Measurements from ENCODE around the gene DOCK4.

Gene DOCK4

GRCh38 chr7:112092306-112092705 lies 113.9 kb downstream of the DOCK4 start:
- TF ChIP-seq, protein P1, sequence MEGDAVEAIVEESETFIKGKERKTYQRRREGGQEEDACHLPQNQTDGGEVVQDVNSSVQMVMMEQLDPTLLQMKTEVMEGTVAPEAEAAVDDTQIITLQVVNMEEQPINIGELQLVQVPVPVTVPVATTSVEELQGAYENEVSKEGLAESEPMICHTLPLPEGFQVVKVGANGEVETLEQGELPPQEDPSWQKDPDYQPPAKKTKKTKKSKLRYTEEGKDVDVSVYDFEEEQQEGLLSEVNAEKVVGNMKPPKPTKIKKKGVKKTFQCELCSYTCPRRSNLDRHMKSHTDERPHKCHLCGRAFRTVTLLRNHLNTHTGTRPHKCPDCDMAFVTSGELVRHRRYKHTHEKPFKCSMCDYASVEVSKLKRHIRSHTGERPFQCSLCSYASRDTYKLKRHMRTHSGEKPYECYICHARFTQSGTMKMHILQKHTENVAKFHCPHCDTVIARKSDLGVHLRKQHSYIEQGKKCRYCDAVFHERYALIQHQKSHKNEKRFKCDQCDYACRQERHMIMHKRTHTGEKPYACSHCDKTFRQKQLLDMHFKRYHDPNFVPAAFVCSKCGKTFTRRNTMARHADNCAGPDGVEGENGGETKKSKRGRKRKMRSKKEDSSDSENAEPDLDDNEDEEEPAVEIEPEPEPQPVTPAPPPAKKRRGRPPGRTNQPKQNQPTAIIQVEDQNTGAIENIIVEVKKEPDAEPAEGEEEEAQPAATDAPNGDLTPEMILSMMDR (conservative IDR thresholded peaks at IDR 0.05; ENCODE audit: low read depth, low read length), result no peak
- peak overlapping the region; percentile 48; the same call in 1 of the 2 replicates for H3K4me2 ChIP-seq
- no peaks in the 10 kb centered on the region for H3K27me3 ChIP-seq (ENCODE audit: insufficient read depth, low read depth)
- no peak overlapping the region; the same call in 1 of the 2 replicates for H3K27ac ChIP-seq
- H4K20me1 ChIP-seq (ENCODE audit: insufficient read depth), result no peaks in the 10 kb centered on the region
- no peaks in the 10 kb centered on the region for H3K79me2 ChIP-seq (ENCODE audit: insufficient read depth, low read depth)
- H3K4me3 ChIP-seq (IDR thresholded peaks at IDR 0.05; ENCODE audit: insufficient read depth, low read depth, low read length), result no peak overlapping the region
- no peak overlapping the region for H2AFZ ChIP-seq (ENCODE audit: low read depth)
- H3K4me1 ChIP-seq (ENCODE audit: low read depth, poor library complexity, severe bottlenecking), result peaks cover 32% of the 10 kb centered on the region
- H3K9ac ChIP-seq, result no peak overlapping the region
- no peaks in the 10 kb centered on the region for H3K36me3 ChIP-seq (ENCODE audit: insufficient read depth)

- Histone ChIP-seq H3K79me2 (ENCODE audit: insufficient read depth, low read depth) (no peaks in the 10 kb centered on the region), H3K4me1 (ENCODE audit: low read depth, poor library complexity, severe bottlenecking) (peaks cover 32% of the 10 kb centered on the region), H3K27ac (no peak overlapping the region; the same call in 1 of the 2 replicates), H3K36me3 (ENCODE audit: insufficient read depth) (no peaks in the 10 kb centered on the region), H2AFZ (ENCODE audit: low read depth) (no peak overlapping the region), H3K4me2 (peak overlapping the region; percentile 48; the same call in 1 of the 2 replicates), H3K4me3 (IDR thresholded peaks at IDR 0.05; ENCODE audit: insufficient read depth, low read depth, low read length) (no peak overlapping the region), H3K9ac (no peak overlapping the region), H4K20me1 (ENCODE audit: insufficient read depth) (no peaks in the 10 kb centered on the region), H3K27me3 (ENCODE audit: insufficient read depth, low read depth) (no peaks in the 10 kb centered on the region)
- TF ChIP-seq, protein P1 (conservative IDR thresholded peaks at IDR 0.05; ENCODE audit: low read depth, low read length), result no peak
Measured at GRCh38 chr7:112091768-112092167, 114.4 kb downstream of the DOCK4 start.

DNA sequence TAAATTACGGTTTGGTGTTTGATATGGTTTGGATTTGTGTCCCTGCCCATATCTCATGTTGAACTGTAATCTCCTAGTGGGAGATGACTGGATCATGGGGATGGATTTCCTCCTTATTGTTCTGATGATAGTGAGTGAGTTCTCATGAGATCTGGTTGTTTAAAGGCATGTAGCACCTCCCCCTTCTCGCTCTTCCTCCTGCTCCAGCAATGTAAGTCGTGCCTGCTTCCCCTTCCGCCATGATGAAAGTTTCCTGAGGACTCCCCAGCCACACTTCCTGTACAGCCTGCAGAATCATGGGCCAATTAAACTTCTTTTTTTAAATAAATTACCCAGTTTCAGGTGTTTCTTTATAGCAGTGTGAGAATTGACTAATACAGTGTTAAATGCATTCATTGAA lies 116.6 kb downstream of the DOCK4 start:
- no peaks in the 10 kb centered on the region for H3K79me2 ChIP-seq (ENCODE audit: insufficient read depth, low read depth)
- H2AFZ ChIP-seq (ENCODE audit: low read depth), result no peak overlapping the region
- no peak overlapping the region for H3K9ac ChIP-seq
- H3K27ac ChIP-seq, result no peak overlapping the region
- no peaks in the 10 kb centered on the region for H3K36me3 ChIP-seq (ENCODE audit: insufficient read depth)
- TF ChIP-seq, protein P1 (conservative IDR thresholded peaks at IDR 0.05; ENCODE audit: low read depth, low read length), result no peak
- H3K27me3 ChIP-seq (ENCODE audit: insufficient read depth, low read depth), result no peaks in the 10 kb centered on the region
- no peaks in the 10 kb centered on the region for H4K20me1 ChIP-seq (ENCODE audit: insufficient read depth)
- H3K4me2 ChIP-seq, result no peak overlapping the region
- H3K4me1 ChIP-seq (ENCODE audit: low read depth, poor library complexity, severe bottlenecking), result peaks cover 51% of the 10 kb centered on the region
- no peak overlapping the region for H3K4me3 ChIP-seq (IDR thresholded peaks at IDR 0.05; ENCODE audit: insufficient read depth, low read depth, low read length)

- no peaks in the 10 kb centered on the region for H3K79me2 ChIP-seq (ENCODE audit: insufficient read depth, low read depth)
- H3K36me3 ChIP-seq (ENCODE audit: insufficient read depth), result no peaks in the 10 kb centered on the region
- no peak overlapping the region for H3K4me2 ChIP-seq
- TF ChIP-seq, protein P1 (conservative IDR thresholded peaks at IDR 0.05; ENCODE audit: low read depth, low read length), result no peak
- H3K27me3 ChIP-seq (ENCODE audit: insufficient read depth, low read depth), result no peaks in the 10 kb centered on the region
- no peak overlapping the region for H3K4me3 ChIP-seq (IDR thresholded peaks at IDR 0.05; ENCODE audit: insufficient read depth, low read depth, low read length)
- H4K20me1 ChIP-seq (ENCODE audit: insufficient read depth), result no peaks in the 10 kb centered on the region
- H3K4me1 ChIP-seq (ENCODE audit: low read depth, poor library complexity, severe bottlenecking), result peaks cover 61% of the 10 kb centered on the region
- H2AFZ ChIP-seq (ENCODE audit: low read depth), result no peak overlapping the region
- no peak overlapping the region for H3K9ac ChIP-seq
- no peak overlapping the region for H3K27ac ChIP-seq
Measured at GRCh38 chr7:112088484-112089016, 117.6 kb downstream of the DOCK4 start.

Measured in KMS-11 (cell line).